ENCODE data around the gene NR1H3.

DNA sequence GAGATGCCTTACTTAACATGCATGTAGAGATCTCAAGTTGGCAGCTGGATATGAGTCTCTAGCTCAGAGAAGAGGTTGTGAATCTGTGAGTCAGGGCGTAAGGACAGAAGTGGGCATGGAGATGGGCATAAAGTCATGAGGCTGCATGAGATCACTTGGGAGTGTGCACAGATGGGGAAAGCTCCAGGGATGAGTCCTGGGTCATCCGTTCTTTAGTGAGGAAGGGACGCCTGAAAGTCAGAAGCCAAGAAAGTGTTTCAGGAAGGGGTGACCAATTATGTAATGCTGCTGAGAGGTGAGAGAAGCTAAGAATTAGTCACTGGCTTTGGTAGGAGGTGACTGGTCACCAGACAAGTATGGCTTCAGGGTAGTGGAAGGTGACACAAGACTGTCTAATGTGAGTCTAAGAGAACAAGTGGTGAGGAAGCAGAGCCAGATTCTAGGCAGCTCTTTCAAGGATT, 15.9 kb upstream of the NR1H3 start:
- TF ChIP-seq POLR2A (IDR thresholded peaks at IDR 0.05; ENCODE audit: low read depth, low read length) (no peak), CTCF (conservative IDR thresholded peaks at IDR 0.05; ENCODE audit: low read depth, low read length) (no peak), USF2 (IDR thresholded peaks at IDR 0.05; ENCODE audit: low read depth, low read length) (no peak), RAD21 (IDR thresholded peaks at IDR 0.05; ENCODE audit: low read length) (no peak), SMC3 (IDR thresholded peaks at IDR 0.05; ENCODE audit: low read depth, low read length) (no peak), MAZ (IDR thresholded peaks at IDR 0.05; ENCODE audit: borderline replicate concordance, low read depth, low read length) (no peak), NFE2L2 (IDR thresholded peaks at IDR 0.05; ENCODE audit: low read depth, low read length) (no peak), RCOR1 (IDR thresholded peaks at IDR 0.05; ENCODE audit: insufficient replicate concordance, low read length) (no peak), CHD1 (IDR thresholded peaks at IDR 0.05; ENCODE audit: low read depth, low read length) (no peak), MAFK (IDR thresholded peaks at IDR 0.05; ENCODE audit: low read depth, low read length) (no peak), BHLHE40 (IDR thresholded peaks at IDR 0.05; ENCODE audit: low read depth, low read length) (no peak), MXI1 (IDR thresholded peaks at IDR 0.05; ENCODE audit: borderline replicate concordance, low read depth, low read length) (no peak)
- TF ChIP-seq, protein P1, sequence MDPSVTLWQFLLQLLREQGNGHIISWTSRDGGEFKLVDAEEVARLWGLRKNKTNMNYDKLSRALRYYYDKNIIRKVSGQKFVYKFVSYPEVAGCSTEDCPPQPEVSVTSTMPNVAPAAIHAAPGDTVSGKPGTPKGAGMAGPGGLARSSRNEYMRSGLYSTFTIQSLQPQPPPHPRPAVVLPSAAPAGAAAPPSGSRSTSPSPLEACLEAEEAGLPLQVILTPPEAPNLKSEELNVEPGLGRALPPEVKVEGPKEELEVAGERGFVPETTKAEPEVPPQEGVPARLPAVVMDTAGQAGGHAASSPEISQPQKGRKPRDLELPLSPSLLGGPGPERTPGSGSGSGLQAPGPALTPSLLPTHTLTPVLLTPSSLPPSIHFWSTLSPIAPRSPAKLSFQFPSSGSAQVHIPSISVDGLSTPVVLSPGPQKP (IDR thresholded peaks at IDR 0.05; ENCODE audit: borderline replicate concordance, low read depth, low read length), result no peak
